ENCODE results near the gene ADAM10. TPM values are rescaled to one million over a fixed set of nuclear protein-coding genes. Genes with fewer than 3 reads are reported as not detected.

The ADAM10 gene
- polyA plus RNA-seq, 3 donors = 66.0 to 269 (median 149) TPM

DNA sequence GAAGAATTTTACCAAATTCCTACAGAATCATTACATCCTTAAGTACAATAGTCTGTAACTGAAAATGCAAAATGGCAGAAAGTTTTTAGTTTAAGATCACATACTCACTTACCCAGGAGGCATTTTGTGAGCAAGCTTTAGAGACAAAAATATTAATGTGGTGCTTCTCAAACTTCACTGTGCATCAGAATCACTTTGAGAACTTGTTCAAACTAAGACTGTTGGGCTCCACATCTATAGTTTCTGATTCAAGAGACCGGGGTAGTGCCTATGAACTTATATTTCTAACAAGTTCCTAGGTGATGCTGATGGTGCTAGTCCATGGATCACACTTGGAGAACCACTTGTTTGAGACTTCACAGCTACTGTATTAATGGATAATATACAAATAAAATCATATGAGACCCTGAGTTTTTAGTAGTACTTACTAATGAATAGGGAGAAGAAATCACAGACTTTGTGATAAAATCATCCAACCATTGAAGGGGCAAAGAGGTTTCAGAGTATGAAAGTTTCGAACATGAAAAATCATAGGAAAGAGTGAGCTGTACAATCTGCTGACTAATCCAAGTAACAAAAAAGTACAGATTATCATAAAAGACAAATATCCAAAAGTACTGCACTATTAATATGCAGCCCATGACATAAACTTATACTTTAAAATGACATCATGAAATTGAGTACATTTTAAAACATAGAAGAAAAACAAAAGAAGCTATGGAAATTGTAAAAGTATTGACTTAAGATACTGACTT is 110.3 kb downstream of the ADAM10 start:
- Mint-ChIP-seq H3K9me3 (no peaks in the 10 kb centered on the region), H3K27me3 (ENCODE audit: low read depth in 3 of 3) (no peaks in the 10 kb centered on the region), H3K36me3 (peaks cover 58 to 70% of the 10 kb centered on the region in 2 donors), H3K4me1 (no peaks in the 10 kb centered on the region), H3K4me3 (no peak overlapping the region), H3K27ac (peak overlapping the region in 2 of 7 donors; percentile 6 to 9)
- peaks cover 47 to 80% of the 10 kb centered on the region in 2 donors for H3K36me3 ChIP-seq (replicated peaks in 1 of 2; ENCODE audit: control insufficient read depth in 1 of 2, insufficient read depth in 2 of 2, low read length in 2 of 2)
- H3K79me2 ChIP-seq (ENCODE audit: insufficient read depth, low read length) = no peaks in the 10 kb centered on the region
- H3K9me3 ChIP-seq (replicated peaks in 1 of 2; ENCODE audit: control insufficient read depth in 1 of 2, insufficient read depth in 1 of 2, low read length in 2 of 2) = no peaks in the 10 kb centered on the region
- DNase-seq = no peak
- no peak overlapping the region for H3K4me2 ChIP-seq (replicated peaks; ENCODE audit: extremely low read depth, low read length, poor library complexity, severe bottlenecking)
- H3K27me3 ChIP-seq (ENCODE audit: control insufficient read depth in 2 of 2, insufficient read depth in 2 of 2, low read length in 2 of 2) = no peaks in the 10 kb centered on the region
- WGBS (ENCODE audit: insufficient coverage) = no CpG with 5 or more reads among the region's 2 CpGs
- TF ChIP-seq, protein P1, sequence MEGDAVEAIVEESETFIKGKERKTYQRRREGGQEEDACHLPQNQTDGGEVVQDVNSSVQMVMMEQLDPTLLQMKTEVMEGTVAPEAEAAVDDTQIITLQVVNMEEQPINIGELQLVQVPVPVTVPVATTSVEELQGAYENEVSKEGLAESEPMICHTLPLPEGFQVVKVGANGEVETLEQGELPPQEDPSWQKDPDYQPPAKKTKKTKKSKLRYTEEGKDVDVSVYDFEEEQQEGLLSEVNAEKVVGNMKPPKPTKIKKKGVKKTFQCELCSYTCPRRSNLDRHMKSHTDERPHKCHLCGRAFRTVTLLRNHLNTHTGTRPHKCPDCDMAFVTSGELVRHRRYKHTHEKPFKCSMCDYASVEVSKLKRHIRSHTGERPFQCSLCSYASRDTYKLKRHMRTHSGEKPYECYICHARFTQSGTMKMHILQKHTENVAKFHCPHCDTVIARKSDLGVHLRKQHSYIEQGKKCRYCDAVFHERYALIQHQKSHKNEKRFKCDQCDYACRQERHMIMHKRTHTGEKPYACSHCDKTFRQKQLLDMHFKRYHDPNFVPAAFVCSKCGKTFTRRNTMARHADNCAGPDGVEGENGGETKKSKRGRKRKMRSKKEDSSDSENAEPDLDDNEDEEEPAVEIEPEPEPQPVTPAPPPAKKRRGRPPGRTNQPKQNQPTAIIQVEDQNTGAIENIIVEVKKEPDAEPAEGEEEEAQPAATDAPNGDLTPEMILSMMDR (IDR thresholded peaks at IDR 0.05) = no peak
- H3K4me3 ChIP-seq (replicated peaks in 1 of 3; ENCODE audit: low read depth in 2 of 3, low read length in 3 of 3) = no peak overlapping the region
- no peaks in the 10 kb centered on the region for H3K4me1 ChIP-seq (ENCODE audit: control insufficient read depth in 1 of 2, insufficient read depth in 2 of 2, low read length in 2 of 2)
- H4K20me1 ChIP-seq (ENCODE audit: insufficient read depth, low read length) = peaks cover 8% of the 10 kb centered on the region
- no peak overlapping the region for H3K27ac ChIP-seq (ENCODE audit: low read depth in 1 of 2, low read length in 2 of 2)
- H3K9ac ChIP-seq (ENCODE audit: insufficient read depth, low read length, poor library complexity, severe bottlenecking) = no peak overlapping the region
- intact Hi-C loops (cut with micrococcal nuclease) = no loop called here
- H2AFZ ChIP-seq (ENCODE audit: insufficient read depth, low read depth, low read length, poor library complexity, severe bottlenecking) = no peak overlapping the region

DNA sequence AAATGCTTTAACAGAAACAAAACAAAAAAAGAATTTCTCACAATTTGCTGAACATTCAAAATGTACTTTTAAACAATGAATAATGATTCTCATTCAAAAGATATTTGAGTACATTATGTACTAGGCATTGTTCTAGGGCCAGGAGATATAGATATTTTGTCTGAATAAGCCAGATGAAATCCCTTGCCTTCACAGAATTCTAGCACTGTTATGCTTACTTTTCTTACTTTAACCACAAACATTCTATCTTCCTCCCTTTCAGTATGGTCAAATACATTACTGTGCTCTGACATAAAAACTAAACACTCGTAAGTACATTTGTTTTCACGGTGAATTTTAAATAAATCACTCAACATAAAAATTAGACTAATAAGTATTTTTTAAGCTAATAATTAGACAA is 116.7 kb downstream of the ADAM10 start:
- Histone ChIP-seq H3K79me2 (ENCODE audit: insufficient read depth, low read length) (peaks cover 10% of the 10 kb centered on the region), H3K9me3 (replicated peaks in 1 of 2; ENCODE audit: control insufficient read depth in 1 of 2, insufficient read depth in 1 of 2, low read length in 2 of 2) (no peaks in the 10 kb centered on the region), H3K4me3 (replicated peaks in 1 of 3; ENCODE audit: low read depth in 2 of 3, low read length in 3 of 3) (no peak overlapping the region), H4K20me1 (ENCODE audit: insufficient read depth, low read length) (peaks cover 17% of the 10 kb centered on the region), H3K36me3 (replicated peaks in 1 of 2; ENCODE audit: control insufficient read depth in 1 of 2, insufficient read depth in 2 of 2, low read length in 2 of 2) (peaks cover 43 to 64% of the 10 kb centered on the region in 2 donors), H3K4me2 (replicated peaks; ENCODE audit: extremely low read depth, low read length, poor library complexity, severe bottlenecking) (no peak overlapping the region), H3K9ac (ENCODE audit: insufficient read depth, low read length, poor library complexity, severe bottlenecking) (no peak overlapping the region), H3K27ac (ENCODE audit: low read depth in 1 of 2, low read length in 2 of 2) (no peak overlapping the region), H2AFZ (ENCODE audit: insufficient read depth, low read depth, low read length, poor library complexity, severe bottlenecking) (no peak overlapping the region), H3K4me1 (ENCODE audit: control insufficient read depth in 1 of 2, insufficient read depth in 2 of 2, low read length in 2 of 2) (peaks cover 8 to 17% of the 10 kb centered on the region in 2 donors), H3K27me3 (ENCODE audit: control insufficient read depth in 2 of 2, insufficient read depth in 2 of 2, low read length in 2 of 2) (no peaks in the 10 kb centered on the region)
- TF ChIP-seq, protein P1 (IDR thresholded peaks at IDR 0.05) = no peak
- H3K4me1 Mint-ChIP-seq = peaks cover 17% of the 10 kb centered on the region
- intact Hi-C loops (cut with micrococcal nuclease) = no loop called here
- DNase-seq = no peak
- WGBS (ENCODE audit: insufficient coverage) = no CpG with 5 or more reads among the region's 2 CpGs
- H3K4me3 Mint-ChIP-seq = no peak overlapping the region
- H3K36me3 Mint-ChIP-seq = peaks cover 49 to 60% of the 10 kb centered on the region in 2 donors
- H3K9me3 Mint-ChIP-seq = no peaks in the 10 kb centered on the region
- peak overlapping the region in 1 of 7 donors; percentile 40 for H3K27ac Mint-ChIP-seq
- H3K27me3 Mint-ChIP-seq (ENCODE audit: low read depth in 3 of 3) = no peaks in the 10 kb centered on the region
